T-helper 2 cell treated with Interferon-gamma antibody and Interleukin-4, amounts not matched to agents 100 ng/mL and 5 ng/mL, for 36 hours (primary cell): ENCODE measurements around the gene TRPC4AP. TPM values are rescaled to one million over a fixed set of nuclear protein-coding genes. Genes with fewer than 3 reads are reported as not detected.

Experiments used
- intact Hi-C: fragments of 100-400 bp; cut with micrococcal nuclease; formaldehyde crosslinking; loops from one replicate; pipeline ENCODE4 v1.15.1; 2023
- total RNA-seq: library from RNA; stranded (reverse); gene quantifications from 2 replicates; pipeline ENCODE4 v1.2.3, GENCODE V29; 2022

Gene TRPC4AP
- total RNA-seq, 1 donor from 2014 or later: 50.3 TPM

DNA sequence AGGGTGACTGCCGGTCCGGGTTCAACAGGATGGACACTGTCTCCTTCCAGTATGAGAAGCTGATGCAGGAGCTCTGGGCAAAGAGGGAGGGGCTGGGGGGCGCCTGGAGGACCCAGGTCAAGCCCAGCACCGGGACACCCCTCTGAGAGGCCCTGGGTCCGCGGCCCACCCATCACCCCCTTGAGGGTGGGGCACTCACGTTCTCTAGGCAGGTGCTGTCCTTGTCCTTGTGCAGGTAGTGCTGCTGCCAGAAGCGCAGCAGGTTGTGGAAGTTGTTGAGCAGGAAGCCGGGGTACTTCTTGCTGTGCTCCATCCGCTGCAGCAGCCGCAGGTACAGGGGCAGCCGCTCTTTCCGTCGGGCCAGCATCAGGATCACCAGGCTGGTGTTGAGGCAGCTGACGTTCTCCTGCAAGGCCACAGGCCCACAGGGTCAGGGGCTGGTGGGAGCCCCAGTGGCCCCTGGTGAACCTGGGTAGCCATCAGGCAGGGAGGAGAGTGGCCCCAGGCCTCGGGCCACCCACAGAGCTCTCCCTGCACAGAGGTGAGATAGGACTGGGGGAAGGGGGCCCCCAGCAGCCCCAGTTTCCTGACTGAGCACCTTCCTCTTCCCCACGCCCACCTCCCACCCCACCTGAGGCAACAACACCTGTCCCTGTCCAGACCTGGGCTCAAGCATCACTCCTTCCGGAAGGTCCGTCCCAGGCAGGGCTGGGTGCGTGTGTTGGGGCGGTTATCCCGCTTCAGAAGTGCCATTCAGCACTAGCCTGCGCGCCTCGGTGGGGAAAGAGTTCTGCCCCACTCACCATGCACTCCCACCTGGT lies 89.2 kb downstream of the TRPC4AP start:
- intact Hi-C loops: no loop called here

DNA sequence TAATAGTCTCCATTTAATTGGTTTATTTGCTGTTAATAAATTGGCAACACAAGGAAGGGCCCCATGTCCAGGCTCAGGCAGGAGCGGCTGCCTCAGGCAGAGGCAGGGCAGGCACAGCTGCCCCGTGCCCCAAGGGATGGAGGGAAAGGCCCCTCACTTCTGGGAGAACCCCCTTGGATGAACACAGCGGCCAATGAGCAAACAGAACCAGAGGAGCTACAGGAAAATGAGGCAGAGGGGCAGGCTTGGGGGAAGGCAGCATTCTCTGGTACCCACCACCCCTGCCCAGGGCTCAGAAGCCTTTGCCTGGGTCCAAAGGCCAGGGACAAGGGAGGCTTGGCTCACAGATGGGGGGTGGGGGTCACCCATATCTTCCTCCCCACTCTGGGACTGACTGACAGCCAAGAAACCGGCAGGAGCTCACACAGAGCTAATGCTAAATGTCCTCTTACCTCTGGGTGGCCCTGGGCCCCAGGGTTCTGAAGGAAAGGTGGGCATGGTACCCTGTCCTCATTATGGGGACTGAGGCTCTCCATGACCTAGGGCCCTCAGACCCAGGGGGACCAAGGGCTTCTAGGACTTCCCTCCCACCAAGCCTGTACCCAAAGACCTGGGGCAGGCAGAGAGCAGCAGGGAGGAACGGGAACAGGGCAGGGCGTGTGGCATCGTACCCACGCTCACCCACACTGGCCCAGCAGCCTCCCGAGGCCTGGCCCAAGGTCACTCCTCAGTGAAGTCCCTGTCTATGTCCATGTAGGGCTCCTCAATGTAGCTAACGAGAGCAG lies 90.0 kb downstream of the TRPC4AP start:
- intact Hi-C loops: no loop called here

DNA sequence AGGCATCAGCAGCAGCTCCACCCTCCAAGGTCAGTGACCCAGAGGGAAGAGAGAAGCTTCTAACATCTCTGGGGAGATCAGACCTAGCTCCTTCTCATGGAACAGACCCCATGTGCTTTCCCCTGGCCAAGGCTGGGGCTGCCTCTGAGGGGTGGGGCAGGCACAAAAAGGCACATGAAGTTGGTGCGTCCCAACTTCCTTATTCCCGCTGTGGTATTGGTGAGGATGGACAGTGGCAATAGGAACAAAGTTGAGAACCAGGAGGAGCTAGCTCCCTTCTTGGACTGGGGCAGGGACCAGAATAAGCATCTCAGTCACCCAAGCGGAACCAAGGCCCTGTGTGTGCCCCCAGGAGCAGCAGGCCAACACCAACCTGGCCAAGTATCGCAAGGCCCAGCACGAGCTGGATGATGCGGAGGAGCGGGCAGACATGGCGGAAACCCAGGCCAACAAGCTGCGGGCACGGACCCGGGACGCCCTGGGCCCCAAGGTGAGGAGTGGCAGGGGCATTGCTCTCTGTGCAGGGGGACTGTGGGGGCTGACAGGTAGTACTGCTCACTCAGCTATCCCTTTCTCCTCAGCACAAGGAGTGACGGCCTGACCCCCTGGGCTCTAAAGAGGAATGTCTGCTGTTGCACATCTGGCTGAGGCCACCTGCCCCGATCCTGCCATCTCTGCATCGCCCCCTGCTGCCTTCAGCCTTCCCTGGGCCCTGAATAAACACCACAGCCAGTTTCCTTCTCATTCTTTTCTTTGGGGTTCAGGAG lies 90.8 kb downstream of the TRPC4AP start:
- intact Hi-C loops: no loop called here

DNA sequence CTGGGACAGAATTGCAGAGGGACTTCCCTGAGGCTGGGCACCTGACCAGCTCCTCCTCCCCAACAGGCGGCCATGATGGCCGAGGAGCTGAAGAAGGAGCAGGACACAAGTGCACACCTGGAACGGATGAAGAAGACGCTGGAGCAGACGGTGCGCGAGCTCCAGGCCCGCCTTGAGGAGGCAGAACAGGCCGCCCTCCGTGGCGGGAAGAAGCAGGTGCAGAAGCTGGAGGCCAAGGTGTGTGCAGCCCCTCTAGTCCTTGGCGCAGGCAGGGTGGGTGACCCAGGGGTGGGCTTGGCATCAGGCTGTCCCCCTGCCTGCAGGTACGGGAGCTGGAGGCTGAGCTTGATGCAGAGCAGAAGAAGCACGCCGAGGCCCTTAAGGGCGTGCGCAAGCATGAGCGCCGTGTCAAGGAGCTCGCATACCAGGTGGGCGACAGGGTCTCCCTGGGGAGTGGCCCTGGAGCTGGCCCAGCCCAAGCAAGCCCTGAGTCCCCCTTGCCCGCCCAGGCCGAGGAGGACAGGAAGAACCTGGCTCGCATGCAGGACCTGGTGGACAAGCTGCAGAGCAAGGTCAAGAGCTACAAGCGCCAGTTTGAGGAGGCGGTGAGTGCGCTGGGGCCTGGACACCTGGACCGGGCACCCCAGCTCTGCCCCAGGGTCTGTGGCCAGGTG lies 91.5 kb downstream of the TRPC4AP start:
- intact Hi-C loops: no loop called here

DNA sequence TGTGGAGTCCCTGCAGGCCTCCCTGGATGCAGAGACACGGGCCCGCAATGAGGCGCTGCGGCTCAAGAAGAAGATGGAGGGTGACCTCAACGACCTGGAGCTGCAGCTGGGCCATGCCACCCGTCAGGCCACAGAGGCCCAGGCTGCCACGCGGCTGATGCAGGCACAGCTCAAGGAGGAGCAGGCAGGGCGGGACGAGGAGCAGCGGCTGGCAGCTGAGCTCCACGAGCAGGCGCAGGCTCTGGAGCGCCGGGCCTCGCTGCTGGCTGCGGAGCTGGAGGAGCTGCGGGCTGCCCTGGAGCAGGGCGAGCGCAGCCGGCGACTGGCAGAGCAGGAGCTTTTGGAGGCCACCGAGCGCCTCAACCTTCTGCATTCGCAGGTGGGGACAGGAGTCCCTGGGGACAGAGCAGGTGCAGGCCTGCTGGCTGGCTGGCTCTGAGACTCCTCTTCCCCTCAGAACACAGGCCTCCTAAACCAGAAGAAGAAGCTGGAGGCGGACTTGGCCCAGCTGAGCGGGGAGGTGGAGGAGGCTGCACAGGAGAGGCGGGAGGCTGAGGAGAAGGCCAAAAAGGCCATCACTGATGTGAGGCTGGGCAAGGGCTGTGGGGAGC lies 92.2 kb downstream of the TRPC4AP start:
- intact Hi-C loops: no loop called here

DNA sequence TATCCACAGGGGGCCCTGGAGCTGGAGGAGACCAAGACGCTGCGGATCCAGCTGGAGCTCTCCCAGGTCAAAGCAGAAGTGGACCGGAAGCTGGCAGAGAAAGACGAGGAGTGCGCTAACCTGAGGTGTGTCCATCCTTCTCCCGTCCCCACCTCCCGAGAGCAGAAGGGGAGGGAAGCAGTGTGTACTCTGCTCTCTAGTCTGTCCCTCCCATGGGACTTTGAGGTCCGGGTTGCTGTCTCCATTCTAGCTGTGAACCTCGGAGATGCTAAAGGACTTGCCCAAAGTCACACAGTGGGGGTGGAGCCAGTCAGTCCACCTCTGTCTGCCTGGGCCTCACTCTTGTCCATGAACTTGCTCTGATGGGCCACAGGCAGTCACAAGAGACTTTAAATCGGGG lies 92.8 kb downstream of the TRPC4AP start:
- intact Hi-C loops: no loop called here

DNA sequence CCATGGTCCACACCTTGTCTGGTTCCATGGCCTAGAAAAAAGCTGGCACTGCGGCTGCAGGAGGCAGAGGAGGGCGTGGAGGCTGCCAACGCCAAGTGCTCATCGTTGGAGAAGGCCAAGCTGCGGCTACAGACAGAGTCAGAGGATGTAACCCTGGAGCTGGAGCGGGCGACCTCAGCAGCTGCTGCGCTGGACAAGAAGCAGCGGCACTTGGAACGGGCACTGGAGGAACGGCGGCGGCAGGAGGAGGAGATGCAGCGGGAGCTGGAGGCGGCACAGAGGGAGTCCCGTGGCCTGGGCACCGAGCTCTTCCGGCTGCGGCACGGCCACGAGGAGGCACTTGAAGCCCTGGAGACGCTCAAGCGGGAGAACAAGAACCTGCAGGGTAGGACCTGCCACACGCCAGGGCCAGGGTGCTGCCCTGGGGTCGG lies 93.6 kb downstream of the TRPC4AP start:
- intact Hi-C loops: no loop called here

DNA sequence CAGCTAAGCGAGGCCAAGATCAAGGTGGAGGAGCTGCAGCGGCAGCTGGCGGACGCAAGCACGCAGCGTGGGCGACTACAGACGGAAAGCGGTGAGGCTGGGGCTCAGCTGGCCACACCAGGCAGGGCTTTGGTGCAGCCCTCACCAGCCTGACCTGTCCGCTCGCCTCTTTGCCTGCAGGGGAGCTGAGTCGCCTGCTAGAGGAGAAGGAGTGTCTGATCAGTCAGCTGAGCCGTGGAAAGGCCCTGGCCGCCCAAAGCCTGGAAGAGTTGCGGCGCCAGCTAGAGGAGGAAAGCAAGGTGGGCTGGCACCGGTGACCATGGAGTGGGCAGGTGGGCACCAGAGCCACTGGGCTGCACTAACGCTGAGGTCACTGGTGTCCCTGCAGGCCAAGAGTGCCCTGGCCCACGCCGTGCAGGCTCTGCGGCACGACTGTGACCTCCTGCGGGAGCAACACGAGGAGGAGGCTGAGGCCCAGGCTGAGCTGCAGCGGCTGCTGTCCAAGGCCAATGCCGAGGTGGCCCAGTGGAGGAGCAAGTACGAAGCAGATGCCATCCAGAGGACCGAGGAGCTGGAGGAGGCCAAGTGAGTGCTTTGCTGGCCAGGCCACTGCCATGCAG lies 94.2 kb downstream of the TRPC4AP start:
- intact Hi-C loops: no loop called here

DNA sequence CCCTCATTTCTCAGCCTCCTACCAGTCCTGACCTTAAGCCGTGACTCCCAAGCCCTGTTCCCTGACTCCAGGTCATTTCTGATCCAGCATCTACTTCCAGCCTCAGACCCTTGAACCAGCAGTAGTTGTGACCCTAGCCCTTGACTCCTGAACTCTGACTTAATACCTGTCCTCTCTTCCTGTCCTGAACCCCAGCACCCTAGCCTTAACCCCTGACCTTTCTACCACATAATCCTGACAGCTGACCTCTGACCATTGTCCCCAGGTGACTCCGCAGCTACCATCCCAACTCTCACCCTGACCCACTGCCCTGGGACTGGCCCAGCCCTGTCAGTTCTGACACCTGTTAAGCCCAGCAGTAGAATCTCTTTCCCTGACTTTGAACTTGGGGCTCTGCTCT lies 94.8 kb downstream of the TRPC4AP start:
- intact Hi-C loops: no loop called here

DNA sequence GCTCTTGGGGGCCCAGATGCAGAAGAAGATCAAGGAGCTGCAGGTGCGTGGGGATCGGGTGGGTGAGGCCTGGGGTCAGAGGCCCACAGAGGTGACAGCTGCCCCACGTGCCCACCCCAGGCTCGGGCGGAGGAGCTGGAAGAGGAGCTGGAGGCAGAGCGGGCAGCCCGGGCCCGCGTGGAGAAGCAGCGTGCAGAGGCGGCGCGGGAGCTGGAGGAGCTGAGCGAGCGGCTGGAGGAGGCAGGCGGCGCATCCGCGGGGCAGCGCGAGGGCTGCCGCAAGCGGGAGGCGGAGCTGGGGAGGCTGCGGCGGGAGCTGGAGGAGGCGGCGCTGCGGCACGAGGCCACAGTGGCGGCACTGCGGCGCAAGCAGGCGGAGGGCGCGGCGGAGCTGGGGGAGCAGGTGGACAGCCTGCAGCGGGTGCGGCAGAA lies 95.5 kb downstream of the TRPC4AP start:
- intact Hi-C loops: no loop called here

DNA sequence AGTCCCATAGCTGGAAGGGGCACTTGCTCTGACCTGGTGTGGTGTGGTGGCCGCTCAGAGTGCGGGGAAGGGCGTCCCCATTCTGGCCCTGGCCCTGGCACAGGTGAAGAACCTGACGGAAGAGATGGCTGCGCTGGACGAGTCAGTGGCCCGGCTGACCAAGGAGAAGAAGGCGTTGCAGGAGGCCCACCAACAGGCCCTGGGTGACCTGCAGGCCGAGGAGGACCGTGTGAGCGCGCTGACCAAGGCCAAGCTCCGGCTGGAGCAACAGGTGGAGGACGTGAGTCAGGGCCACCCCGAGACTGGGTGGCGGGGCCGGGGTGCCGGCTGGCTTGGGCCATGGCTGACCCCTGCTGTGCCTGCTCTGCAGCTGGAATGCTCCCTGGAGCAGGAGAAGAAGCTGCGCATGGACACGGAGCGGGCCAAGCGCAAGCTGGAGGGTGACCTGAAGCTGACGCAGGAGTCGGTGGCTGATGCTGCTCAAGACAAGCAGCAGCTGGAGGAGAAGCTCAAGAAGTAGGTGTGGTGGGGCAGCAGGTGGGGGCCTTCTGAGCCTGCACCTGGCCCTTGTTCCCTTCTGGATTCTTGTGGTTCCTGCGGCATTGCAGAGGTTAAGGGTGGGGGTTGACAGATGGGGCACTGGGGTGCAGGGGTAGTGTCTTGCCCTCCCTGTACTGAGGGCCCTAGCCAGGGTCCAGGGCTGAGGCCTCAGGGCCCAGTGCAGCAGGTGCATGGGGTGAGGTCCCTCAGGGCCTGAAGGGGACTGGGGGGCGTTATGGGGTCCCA lies 96.2 kb downstream of the TRPC4AP start:
- intact Hi-C loops: no loop called here

DNA sequence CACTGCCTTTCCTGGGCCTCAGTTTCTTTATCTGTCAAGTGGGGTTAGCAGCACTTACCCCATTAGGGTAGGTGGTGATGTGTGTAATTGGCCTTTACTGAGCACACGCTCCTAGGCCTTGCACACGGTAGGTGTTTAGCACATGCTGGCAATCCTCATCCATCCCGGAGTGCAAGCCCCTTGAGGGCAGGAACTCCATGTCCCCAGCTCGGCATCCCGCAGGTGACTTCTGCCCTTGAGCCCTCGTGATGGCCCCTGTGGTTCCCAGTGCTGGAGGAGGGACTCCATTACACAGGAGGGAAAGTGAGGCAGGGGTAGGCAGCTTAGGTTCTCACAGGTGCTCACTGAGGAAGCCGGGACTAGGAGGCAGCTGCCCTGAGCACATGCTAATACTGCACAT lies 96.9 kb downstream of the TRPC4AP start:
- intact Hi-C loops: no loop called here

DNA sequence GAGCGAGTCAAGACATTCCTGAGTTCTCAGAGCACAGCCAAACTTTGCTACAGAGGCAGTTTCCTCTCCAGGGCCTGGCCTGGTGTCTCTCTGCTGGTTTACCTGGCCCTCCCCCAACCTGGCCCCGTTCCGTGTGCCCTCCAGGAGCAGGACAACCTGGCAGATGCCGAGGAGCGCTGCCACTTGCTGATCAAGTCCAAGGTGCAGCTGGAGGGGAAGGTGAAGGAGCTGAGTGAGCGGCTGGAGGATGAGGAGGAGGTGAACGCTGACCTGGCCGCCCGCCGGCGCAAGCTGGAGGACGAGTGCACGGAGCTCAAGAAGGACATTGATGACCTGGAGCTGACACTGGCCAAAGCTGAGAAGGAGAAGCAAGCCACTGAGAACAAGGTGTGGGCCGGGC lies 97.4 kb downstream of the TRPC4AP start:
- intact Hi-C loops: no loop called here

DNA sequence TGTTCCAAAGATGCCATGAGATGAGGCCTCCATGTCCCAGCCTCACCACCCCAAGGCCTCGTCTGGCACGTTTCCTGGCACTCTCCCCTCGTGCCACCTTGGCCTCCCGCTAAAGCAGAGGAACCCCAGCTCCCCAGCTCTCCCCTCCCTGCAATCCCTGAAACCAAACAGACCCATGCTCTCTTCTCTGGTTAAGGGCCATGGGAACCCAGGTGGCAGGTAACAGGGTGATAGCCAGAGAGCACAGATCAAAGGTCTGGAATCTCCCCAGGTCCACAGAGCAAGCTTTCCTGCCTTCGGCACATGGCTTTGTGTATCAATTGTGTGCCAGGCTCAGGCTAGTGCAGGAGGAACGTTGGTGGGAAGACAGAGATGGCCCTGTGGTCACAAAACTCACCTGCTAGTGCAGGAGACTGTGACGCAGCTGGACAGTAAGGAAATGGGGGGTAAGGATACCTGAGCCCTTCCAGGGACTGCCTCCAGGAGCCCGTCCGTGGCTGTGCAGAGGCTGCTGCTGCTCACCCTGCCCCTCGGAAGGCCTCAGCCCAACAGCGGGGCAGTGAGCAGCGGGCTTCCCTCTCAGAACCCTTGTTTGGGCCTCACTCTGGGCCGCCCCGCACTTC lies 98.0 kb downstream of the TRPC4AP start:
- intact Hi-C loops: no loop called here

DNA sequence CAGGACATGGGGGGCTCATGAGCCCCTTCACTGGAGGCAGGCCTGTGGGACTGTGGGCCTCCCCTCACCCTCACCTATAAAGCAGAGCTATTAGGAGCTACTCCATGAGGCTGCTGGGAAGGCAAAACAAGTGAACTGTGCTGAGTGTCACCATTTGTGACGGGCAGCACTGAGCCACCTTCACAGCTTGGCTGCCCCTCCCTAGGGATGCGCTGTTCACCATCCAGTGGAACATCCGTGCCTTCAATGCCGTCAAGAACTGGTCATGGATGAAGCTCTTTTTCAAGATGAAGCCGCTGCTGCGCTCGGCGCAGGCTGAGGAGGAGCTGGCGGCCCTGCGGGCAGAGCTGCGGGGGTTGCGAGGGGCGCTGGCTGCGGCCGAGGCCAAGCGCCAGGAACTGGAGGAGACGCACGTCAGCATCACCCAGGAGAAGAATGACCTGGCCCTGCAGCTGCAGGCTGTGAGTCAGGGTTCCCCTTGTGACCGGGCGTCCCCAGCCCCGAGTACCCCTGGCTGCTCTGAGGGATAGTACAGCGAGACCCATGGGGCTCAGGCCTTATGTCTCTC lies 98.6 kb downstream of the TRPC4AP start:
- intact Hi-C loops: no loop called here

DNA sequence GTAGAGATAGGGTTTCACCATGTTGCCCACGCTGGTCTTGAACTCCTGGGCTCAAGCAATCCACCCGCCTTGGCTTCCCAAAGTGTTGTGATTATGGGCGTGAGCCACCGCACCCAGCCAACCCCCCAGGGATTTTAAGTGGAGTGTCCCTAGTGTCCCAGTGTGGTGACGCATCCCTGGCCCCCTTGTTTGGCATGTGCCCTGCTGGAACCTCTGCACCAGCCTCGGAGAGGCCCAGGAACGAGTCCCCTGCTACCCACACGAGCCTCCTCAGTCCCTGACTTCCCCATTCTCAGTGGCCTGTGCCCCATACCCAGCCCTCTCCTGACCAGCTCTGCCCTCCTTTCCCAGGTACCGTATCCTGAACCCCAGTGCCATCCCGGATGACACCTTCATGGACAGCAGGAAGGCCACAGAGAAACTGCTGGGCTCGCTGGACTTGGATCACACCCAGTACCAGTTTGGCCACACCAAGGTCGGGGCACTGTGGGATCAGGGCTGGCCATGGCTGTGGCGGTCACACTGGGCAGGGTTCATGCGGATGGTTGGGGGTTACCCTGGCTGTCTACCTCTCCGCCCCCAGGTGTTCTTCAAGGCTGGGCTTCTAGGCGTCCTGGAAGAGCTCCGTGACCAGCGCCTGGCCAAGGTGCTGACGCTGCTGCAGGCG lies 99.7 kb downstream of the TRPC4AP start:
- intact Hi-C loops: no loop called here

DNA sequence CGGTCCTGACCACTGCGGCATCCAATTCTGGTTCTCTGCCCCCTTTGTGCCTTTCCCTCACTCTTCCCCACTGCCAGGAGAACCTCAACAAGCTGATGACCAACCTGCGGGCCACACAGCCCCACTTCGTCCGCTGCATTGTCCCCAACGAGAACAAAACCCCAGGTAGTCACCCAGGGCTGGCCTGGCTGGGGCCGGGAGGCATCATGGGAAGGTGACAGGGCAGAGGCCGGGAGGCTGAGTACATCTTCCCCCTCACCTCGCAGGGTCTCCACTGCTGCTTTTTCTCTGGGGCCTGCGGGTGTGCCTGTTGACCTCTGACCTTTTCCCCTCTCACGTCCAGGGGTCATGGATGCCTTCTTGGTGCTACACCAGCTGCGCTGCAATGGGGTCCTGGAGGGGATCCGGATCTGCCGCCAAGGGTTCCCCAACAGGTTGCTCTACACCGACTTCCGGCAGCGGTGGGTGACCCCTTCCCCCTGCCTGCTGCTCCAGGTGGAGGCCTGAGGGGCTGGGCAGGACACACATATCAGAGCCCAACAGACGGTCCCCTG lies 101.9 kb downstream of the TRPC4AP start:
- intact Hi-C loops: no loop called here

DNA sequence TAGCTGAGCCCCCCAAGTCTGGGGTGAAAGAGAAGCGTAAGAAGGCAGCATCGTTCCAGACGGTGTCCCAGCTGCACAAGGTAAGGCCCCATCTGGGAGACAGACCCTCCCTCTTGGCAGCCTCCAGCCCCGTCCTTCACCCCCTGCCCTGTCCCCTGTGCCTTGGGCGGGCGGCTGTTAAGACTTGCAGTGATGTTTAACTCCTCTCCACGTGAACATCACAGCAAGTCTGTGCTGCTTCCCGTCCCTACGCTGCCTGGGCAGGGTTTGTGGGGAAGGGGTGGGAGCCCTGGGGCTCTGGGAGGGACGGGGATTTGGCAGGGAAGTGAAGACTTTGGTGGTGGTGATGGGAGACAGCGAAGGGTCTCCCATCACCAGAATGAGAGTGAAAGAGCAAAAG lies 102.4 kb downstream of the TRPC4AP start:
- intact Hi-C loops: no loop called here
